ENCODE measurements around the gene HOXA2. TPM values are rescaled to one million over a fixed set of nuclear protein-coding genes. Genes with fewer than 3 reads are reported as not detected.

HOXA2 gene
- total RNA-seq, 4 donors from 2014 or later: 4.7 to 24.8 (median 8.9) TPM

DNA sequence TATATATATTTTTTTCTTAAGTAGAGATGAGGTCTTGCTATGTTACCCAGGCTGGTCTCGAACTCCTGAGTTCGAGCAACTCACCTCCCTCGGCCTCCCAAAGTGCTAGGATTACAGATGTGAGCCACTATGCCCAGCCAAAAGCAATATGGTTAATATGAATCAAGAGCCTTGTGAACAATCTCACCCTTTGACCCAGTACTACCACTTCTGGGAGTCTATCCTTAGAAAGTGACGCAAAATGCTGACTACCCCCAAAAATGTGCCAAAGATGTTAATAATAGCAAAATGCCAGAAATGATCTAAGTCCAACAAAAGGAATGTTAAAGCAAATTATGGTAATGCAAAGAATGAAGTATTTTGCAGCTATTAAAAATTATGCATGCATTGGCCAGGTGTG lies 51.0 kb downstream of the HOXA2 start:
- Histone ChIP-seq H3K4me3 (no peak overlapping the region), H3K9me3 (no peaks in the 10 kb centered on the region), H3K27me3 (no peaks in the 10 kb centered on the region), H3K36me3 (no peaks in the 10 kb centered on the region), H3K4me1 (no peaks in the 10 kb centered on the region), H3K27ac (no peak overlapping the region)
- TF ChIP-seq, protein P1, sequence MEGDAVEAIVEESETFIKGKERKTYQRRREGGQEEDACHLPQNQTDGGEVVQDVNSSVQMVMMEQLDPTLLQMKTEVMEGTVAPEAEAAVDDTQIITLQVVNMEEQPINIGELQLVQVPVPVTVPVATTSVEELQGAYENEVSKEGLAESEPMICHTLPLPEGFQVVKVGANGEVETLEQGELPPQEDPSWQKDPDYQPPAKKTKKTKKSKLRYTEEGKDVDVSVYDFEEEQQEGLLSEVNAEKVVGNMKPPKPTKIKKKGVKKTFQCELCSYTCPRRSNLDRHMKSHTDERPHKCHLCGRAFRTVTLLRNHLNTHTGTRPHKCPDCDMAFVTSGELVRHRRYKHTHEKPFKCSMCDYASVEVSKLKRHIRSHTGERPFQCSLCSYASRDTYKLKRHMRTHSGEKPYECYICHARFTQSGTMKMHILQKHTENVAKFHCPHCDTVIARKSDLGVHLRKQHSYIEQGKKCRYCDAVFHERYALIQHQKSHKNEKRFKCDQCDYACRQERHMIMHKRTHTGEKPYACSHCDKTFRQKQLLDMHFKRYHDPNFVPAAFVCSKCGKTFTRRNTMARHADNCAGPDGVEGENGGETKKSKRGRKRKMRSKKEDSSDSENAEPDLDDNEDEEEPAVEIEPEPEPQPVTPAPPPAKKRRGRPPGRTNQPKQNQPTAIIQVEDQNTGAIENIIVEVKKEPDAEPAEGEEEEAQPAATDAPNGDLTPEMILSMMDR (IDR thresholded peaks at IDR 0.05): no peak
- TF ChIP-seq POLR2A (IDR thresholded peaks at IDR 0.05): no peak
- no peak for DNase-seq

Small RNAs within 50 kb of the gene (small RNA-seq; reads per million reads assigned to genes)
- 0 reads per million in 2 donors for gene AC004080.5
- gene RF01977: 0 reads per million in 2 donors

Other genes with a start within 250 kb of the HOXA2 start
- 100 to 1,000 TPM in 1 of 4 donors, 10 to 100 TPM in 3; 32.2 to 101 (median 37.9) TPM for gene SKAP2, start 238.1 kb downstream of the HOXA2 start, total RNA-seq
- 1 to 10 TPM; 1.7 to 5.3 (median 1.9) TPM for gene HOXA1, start 6.7 kb downstream of the HOXA2 start, total RNA-seq
- 10 to 100 TPM in 1 of 4 donors, 1 to 10 TPM in 3; 2.6 to 11.5 (median 5.9) TPM for gene HOXA4, start 28.1 kb upstream of the HOXA2 start, total RNA-seq
- gene HOXA5, start 41.0 kb upstream of the HOXA2 start, total RNA-seq: 10 to 100 TPM in 3 of 4 donors, 1 to 10 TPM in 1; 8.3 to 24.3 (median 20.1) TPM
- gene HOXA6, start 45.1 kb upstream of the HOXA2 start, total RNA-seq: 10 to 100 TPM; 18.7 to 45.0 (median 30.7) TPM
- gene HOXA3, start 49.9 kb upstream of the HOXA2 start, total RNA-seq: 10 to 100 TPM in 3 of 4 donors, 1 to 10 TPM in 1; 6.7 to 21.2 (median 13.9) TPM
- gene HOXA7, start 54.0 kb upstream of the HOXA2 start, total RNA-seq: 10 to 100 TPM in 1 of 4 donors, 1 to 10 TPM in 3; 3.3 to 11.8 (median 5.7) TPM
- 10 to 100 TPM; 25.7 to 71.2 (median 46.1) TPM for gene HOXA9, start 62.9 kb upstream of the HOXA2 start, total RNA-seq
- gene HOXA10, start 71.6 kb upstream of the HOXA2 start, total RNA-seq: 10 to 100 TPM; 15.7 to 28.4 (median 19.8) TPM
- not detected for gene HOXA11, start 82.5 kb upstream of the HOXA2 start, total RNA-seq
- gene HOXA13, start 97.4 kb upstream of the HOXA2 start, total RNA-seq: not detected
- not detected for gene EVX1, start 140.1 kb upstream of the HOXA2 start, total RNA-seq

All from Peyer's patch (tissue), 4 donors.